HuH-7 (cell line): Measurements from ENCODE around the gene SUCNR1.
"Not testable (repeated sequence)": the region's sequence is repeated elsewhere in the genome, so short reads cannot be mapped to it uniquely, and the experiment has no call there.

Experiments
- DNase-seq: peaks from one replicate; pipeline ENCODE4 v3.0.0; 2011; ENCODE audit warnings: low spot score

The SUCNR1 gene

GRCh38 chr3:151900884-151901643, 27.6 kb downstream of the SUCNR1 start:
- DNase-seq = no peak

- no peak for DNase-seq
Observed at GRCh38 chr3:151901644-151902285, 28.3 kb downstream of the SUCNR1 start.

- no peak for DNase-seq
Observed at GRCh38 chr3:151903501-151903991, 30.1 kb downstream of the SUCNR1 start.

- no peak for DNase-seq
Observed at GRCh38 chr3:151905647-151906046, 32.2 kb downstream of the SUCNR1 start.

GRCh38 chr3:151906751-151907150, 33.3 kb downstream of the SUCNR1 start:
- DNase-seq = no peak

- DNase-seq = no peak
Observed at GRCh38 chr3:151908399-151908798, 35.0 kb downstream of the SUCNR1 start.

GRCh38 chr3:151909681-151910405, 36.4 kb downstream of the SUCNR1 start:
- no peak for DNase-seq

- no peak for DNase-seq
Observed at GRCh38 chr3:151911462-151911861, 38.0 kb downstream of the SUCNR1 start.

- no peak for DNase-seq
Observed at GRCh38 chr3:151912028-151912427, 38.6 kb downstream of the SUCNR1 start.

GRCh38 chr3:151916781-151917180, 43.3 kb downstream of the SUCNR1 start:
- no peak for DNase-seq

GRCh38 chr3:151918253-151919029, 45.0 kb downstream of the SUCNR1 start:
- DNase-seq = peak; percentile 20

- DNase-seq = no peak
Observed at GRCh38 chr3:151919030-151919328, 45.5 kb downstream of the SUCNR1 start.

GRCh38 chr3:151919446-151919845, 46.0 kb downstream of the SUCNR1 start:
- DNase-seq = no peak

- no peak for DNase-seq
Observed at GRCh38 chr3:151923901-151924300, 50.5 kb downstream of the SUCNR1 start.

- no peak for DNase-seq
Observed at GRCh38 chr3:151924753-151925152, 51.3 kb downstream of the SUCNR1 start.

GRCh38 chr3:151925419-151925818, 52.0 kb downstream of the SUCNR1 start:
- DNase-seq = no peak

GRCh38 chr3:151925876-151926275, 52.4 kb downstream of the SUCNR1 start:
- no peak for DNase-seq

GRCh38 chr3:151926956-151927355, 53.5 kb downstream of the SUCNR1 start:
- no peak for DNase-seq

GRCh38 chr3:151927915-151928525, 54.6 kb downstream of the SUCNR1 start:
- not testable (repeated sequence) for DNase-seq

GRCh38 chr3:151931171-151931570, 57.7 kb downstream of the SUCNR1 start:
- DNase-seq = no peak

GRCh38 chr3:151933234-151933853, 59.9 kb downstream of the SUCNR1 start:
- DNase-seq = no peak
